Stimulated activated CD4-positive, alpha-beta T cell treated with anti-CD3 and anti-CD28 coated beads, Interleukin-2, amount 100 ng/mL, for 4 hours (primary cell): Measurements from ENCODE around the gene CYS1.

Source experiments
- DNase-seq: peaks from one replicate; pipeline ENCODE4 v3.0.0-alpha.2; 2020; ENCODE audit warnings: low read depth

Gene CYS1

GRCh38 chr2:10071595-10071994, 8.6 kb downstream of the CYS1 start:
- DNase-seq = no peak

- no peak for DNase-seq
Measured at GRCh38 chr2:10071176-10071575, 9.0 kb downstream of the CYS1 start.

- DNase-seq = no peak
Measured at GRCh38 chr2:10067881-10068280, 12.3 kb downstream of the CYS1 start.

GRCh38 chr2:10067330-10067729, 12.9 kb downstream of the CYS1 start:
- no peak for DNase-seq

GRCh38 chr2:10065773-10066055, 14.5 kb downstream of the CYS1 start:
- no peak for DNase-seq

- no peak for DNase-seq
Measured at GRCh38 chr2:10064932-10065772, 15.1 kb downstream of the CYS1 start.

GRCh38 chr2:10063566-10063965, 16.6 kb downstream of the CYS1 start:
- DNase-seq = no peak

GRCh38 chr2:10062931-10063365, 17.3 kb downstream of the CYS1 start:
- DNase-seq = no peak

GRCh38 chr2:10061221-10061925, 18.8 kb downstream of the CYS1 start:
- no peak for DNase-seq

- no peak for DNase-seq
Measured at GRCh38 chr2:10059552-10060335, 20.5 kb downstream of the CYS1 start.

- no peak for DNase-seq
Measured at GRCh38 chr2:10059016-10059351, 21.2 kb downstream of the CYS1 start.

- DNase-seq = no peak
Measured at GRCh38 chr2:10058251-10059015, 21.8 kb downstream of the CYS1 start.

GRCh38 chr2:10057231-10058107, 22.7 kb downstream of the CYS1 start:
- DNase-seq = no peak

- DNase-seq = no peak
Measured at GRCh38 chr2:10056439-10056838, 23.8 kb downstream of the CYS1 start.

GRCh38 chr2:10054976-10055375, 25.2 kb downstream of the CYS1 start:
- DNase-seq = no peak

- no peak for DNase-seq
Measured at GRCh38 chr2:10054424-10054823, 25.8 kb downstream of the CYS1 start.

GRCh38 chr2:10053351-10053750, 26.9 kb downstream of the CYS1 start:
- DNase-seq = no peak

- DNase-seq = no peak
Measured at GRCh38 chr2:10052216-10052615, 28.0 kb downstream of the CYS1 start.

- DNase-seq = no peak
Measured at GRCh38 chr2:10048501-10049171, 31.6 kb downstream of the CYS1 start.

- DNase-seq = no peak
Measured at GRCh38 chr2:10047616-10048500, 32.4 kb downstream of the CYS1 start.
